Activated naive CD4-positive, alpha-beta T cell treated with anti-CD3 and anti-CD28 coated beads, Interleukin-2, amount 50 U/mL, for 24 hours (primary cell): ENCODE measurements around the gene ATP11B.
A peak's percentile ranks its signal among the peaks of the same experiment; 100 is the strongest.

Experiments used
- H3K27ac Mint-ChIP-seq: one replicate; pipeline ENCODE4 v1.8.0; 2021; ENCODE audit warnings: mild to moderate bottlenecking, mixed read lengths
- H3K27me3 Mint-ChIP-seq: one replicate; pipeline ENCODE4 v1.8.0; 2021; ENCODE audit warnings: mixed read lengths
- H3K36me3 Mint-ChIP-seq: one replicate; pipeline ENCODE4 v1.8.0; 2021; ENCODE audit warnings: mixed read lengths
- H3K4me1 Mint-ChIP-seq: one replicate; pipeline ENCODE4 v1.8.0; 2021; ENCODE audit warnings: mixed read lengths
- H3K4me3 Mint-ChIP-seq: one replicate; pipeline ENCODE4 v1.8.0; 2021; ENCODE audit warnings: mild to moderate bottlenecking, mixed read lengths
- H3K9me3 Mint-ChIP-seq: one replicate; pipeline ENCODE4 v1.8.0; 2021; ENCODE audit warnings: mixed read lengths

The ATP11B gene

DNA sequence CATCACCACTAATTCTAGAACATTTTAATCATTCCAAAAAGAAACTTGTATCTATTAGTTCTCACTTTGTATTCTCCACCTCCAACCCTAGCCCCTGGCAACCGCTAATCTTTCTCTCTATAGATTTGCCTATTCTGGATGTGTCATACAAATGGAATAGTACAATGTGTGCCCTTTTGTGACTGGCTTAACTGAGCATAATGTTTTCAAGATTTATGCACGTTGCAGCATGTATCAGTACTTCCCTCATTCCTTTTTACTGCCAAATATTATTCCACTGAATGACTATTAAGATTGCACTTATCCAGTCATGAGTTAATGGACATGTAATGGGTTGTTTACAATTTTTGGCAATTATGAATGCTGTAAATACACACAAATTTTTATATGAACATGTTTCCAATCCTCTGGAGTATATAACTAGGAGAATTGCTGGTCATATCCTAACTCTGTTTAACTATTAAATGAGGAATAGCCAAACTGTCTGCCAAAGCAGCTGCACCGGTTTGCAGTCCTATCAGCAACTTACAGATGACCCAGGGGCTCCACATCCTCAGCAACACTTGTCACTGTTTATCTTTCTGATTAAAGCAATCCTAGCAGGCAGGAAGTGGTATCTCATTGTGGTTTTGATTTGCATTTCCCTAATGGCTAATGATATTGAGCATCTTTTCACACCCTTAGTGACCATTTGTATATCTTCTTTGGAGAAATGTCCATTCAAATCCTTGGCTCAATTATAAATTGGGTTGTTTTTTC, 144.2 kb downstream of the ATP11B start:
- H3K27ac Mint-ChIP-seq = no peak overlapping the region
- H3K4me3 Mint-ChIP-seq = no peak overlapping the region

DNA sequence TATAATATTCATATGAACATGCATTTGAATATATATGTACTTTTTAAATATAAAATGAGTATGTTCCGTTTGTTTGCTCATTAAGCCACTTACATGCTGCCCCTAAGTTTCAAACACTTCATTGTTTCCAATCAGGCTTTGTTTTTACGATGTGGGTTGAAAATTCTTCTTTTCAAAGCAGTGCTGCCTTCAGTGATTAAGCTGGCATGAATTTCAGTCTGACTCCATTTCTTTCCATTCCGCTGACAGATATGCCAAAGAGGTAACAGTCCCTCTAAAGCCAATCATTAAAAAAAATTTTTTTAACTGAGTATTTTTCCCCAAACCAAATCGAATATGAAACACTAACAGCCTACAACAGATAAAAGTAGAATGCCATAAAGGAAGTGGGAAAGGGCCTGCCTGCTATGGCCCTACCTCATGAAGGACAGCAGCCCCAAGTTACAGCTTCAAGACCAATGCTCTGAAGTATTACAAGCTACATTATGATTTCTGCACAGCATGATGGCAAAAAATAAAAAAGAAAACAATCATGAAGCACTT, 147.0 kb downstream of the ATP11B start:
- Mint-ChIP-seq H3K9me3 (no peaks in the 10 kb centered on the region), H3K27me3 (no peaks in the 10 kb centered on the region), H3K27ac (peak overlapping the region; percentile 59), H3K36me3 (peaks cover 9% of the 10 kb centered on the region), H3K4me1 (peaks cover 26% of the 10 kb centered on the region), H3K4me3 (no peak overlapping the region)

More for the DNA sequence above, 144.2 kb downstream of the ATP11B start:
- peaks cover 26% of the 10 kb centered on the region for H3K4me1 Mint-ChIP-seq
- no peaks in the 10 kb centered on the region for H3K27me3 Mint-ChIP-seq
- peaks cover 9% of the 10 kb centered on the region for H3K36me3 Mint-ChIP-seq
- H3K9me3 Mint-ChIP-seq = no peaks in the 10 kb centered on the region

DNA sequence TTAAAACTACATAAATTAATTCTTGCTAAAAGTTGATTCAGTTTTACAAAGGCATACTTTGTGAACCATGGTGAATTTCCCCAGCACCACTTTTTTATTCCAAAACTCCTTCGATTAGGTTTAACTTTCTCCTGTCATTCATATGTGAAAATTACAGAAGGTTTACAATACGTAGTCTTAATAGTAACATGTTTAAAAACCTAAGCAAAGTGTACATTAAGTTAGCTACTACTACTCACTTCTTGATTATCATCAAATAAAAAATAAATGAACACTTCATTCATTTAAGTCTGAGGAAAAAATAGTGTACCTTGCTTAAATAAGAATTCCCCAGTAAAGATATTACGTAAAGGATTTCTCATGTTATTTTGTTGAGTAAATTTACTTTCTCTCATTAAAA, 148.4 kb downstream of the ATP11B start:
- Mint-ChIP-seq H3K36me3 (peaks cover 14% of the 10 kb centered on the region), H3K27me3 (no peaks in the 10 kb centered on the region), H3K4me1 (peaks cover 26% of the 10 kb centered on the region), H3K27ac (no peak overlapping the region), H3K9me3 (no peaks in the 10 kb centered on the region), H3K4me3 (no peak overlapping the region)

DNA sequence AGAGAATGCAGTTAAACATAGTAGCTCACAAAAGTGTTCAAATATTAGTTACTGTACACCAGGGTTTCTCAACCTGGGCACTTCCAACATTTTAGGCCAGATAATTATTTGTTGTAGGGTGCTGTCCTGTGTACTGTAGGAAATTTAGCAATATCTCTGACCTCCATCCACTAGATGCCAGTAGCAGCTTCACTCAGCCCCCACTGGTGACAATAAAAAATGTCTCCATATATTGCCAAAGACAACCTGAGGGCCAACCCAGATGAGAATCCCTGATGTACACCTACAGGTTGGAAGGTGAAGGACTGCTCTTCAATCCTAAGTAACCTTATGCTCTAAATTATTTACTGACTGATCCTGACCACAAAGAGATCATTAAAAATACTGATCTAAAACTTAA, 154.6 kb downstream of the ATP11B start:
- peaks cover 19% of the 10 kb centered on the region for H3K36me3 Mint-ChIP-seq
- no peak overlapping the region for H3K4me3 Mint-ChIP-seq
- peak overlapping the region; percentile 17 for H3K27ac Mint-ChIP-seq
- no peaks in the 10 kb centered on the region for H3K9me3 Mint-ChIP-seq
- no peaks in the 10 kb centered on the region for H3K27me3 Mint-ChIP-seq
- H3K4me1 Mint-ChIP-seq = peaks cover 3% of the 10 kb centered on the region

DNA sequence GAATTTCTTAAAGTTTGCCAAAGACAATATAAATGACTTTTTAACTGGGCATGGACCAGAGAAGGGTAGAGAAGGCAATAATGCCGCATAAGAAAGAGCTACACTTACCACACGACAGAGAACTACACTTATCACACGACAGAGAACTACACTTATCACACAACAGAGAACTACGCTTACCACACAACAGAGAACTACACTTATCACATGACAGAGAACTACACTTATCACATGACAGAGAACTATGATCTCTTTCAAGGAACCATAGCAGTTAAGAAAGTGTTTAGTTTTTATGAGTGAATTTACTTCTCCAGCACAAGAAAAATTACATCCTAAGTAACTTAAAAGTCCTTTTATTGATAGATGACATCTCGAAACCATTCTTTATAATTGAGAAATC, 155.0 kb downstream of the ATP11B start:
- Mint-ChIP-seq H3K9me3 (no peaks in the 10 kb centered on the region), H3K27me3 (no peaks in the 10 kb centered on the region), H3K4me3 (no peak overlapping the region), H3K4me1 (peaks cover 3% of the 10 kb centered on the region), H3K27ac (no peak overlapping the region), H3K36me3 (peaks cover 19% of the 10 kb centered on the region)

DNA sequence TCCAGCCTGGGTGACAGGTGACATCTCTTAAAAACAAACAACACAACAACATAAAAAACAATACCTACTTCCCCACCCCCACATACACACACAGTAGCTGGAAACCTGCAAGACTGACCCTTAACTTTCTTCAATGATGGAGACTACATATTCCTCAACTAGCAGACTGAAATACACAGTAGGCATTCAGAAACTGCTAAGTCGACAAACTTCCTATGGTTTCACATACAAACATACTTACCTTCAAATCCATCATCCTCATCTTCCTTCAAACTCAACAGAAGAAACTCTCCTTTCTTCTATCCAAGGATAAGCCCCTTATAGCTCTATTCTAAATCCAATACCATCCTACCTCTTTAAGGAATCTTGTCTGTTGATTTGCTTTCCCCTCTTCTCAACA, 156.4 kb downstream of the ATP11B start:
- Mint-ChIP-seq H3K4me1 (peaks cover 3% of the 10 kb centered on the region), H3K27me3 (no peaks in the 10 kb centered on the region), H3K9me3 (no peaks in the 10 kb centered on the region), H3K27ac (no peak overlapping the region), H3K4me3 (no peak overlapping the region), H3K36me3 (peaks cover 23% of the 10 kb centered on the region)

DNA sequence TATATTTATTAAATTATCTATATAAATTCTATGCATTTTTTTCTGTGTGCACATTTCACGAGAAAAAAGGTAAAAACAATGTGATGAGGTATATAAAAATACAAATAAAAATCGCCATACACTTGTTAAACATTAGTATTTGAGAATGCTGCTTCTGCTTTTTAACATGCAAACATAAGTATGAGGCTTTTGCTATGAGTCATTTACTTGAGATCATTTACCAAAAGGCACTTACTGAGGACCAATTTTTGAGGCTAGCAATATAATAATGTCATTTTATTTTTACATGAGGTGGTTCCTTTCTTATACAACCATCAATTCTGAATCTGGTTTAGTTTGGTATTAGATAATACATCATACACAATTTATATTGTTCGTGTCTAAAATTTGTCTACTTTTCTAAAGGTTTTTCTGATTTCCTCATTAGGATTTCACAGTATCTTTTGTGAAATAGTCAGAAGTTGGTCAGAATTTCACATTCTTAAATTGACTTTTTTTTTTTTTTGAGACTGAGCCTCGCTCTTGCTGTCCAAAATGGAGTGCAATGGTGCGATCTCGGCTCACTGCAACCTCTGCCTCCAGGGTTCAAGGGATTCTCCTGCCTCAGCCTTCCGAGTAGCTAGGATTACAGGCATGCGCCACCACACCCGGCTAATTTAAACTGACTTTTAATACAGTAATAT, 161.4 kb downstream of the ATP11B start:
- no peaks in the 10 kb centered on the region for H3K9me3 Mint-ChIP-seq
- H3K27me3 Mint-ChIP-seq = no peaks in the 10 kb centered on the region
- H3K27ac Mint-ChIP-seq = no peak overlapping the region
- peaks cover 7% of the 10 kb centered on the region for H3K4me1 Mint-ChIP-seq
- H3K36me3 Mint-ChIP-seq = peaks cover 23% of the 10 kb centered on the region
- no peak overlapping the region for H3K4me3 Mint-ChIP-seq

DNA sequence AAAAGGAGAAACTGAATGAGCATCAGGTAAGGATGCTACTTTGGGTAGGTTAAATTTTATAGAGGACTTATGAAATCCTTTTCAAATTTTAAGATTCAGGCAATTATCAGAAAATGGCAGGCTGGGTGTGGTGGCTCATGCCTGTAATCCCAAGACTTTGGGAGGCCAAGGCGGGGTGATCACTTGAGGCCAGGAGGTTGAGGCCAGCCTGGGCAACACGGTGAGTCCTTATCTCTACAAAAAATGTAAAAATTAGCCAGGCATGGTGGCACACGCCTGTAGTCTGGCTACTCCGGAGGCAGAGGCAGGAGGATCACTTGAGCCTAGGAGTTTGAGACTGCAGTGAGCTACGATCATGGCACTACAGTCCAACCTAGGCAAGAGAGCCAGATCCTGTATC, 163.9 kb downstream of the ATP11B start:
- peaks cover 16% of the 10 kb centered on the region for H3K36me3 Mint-ChIP-seq
- H3K4me1 Mint-ChIP-seq = peaks cover 7% of the 10 kb centered on the region
- H3K4me3 Mint-ChIP-seq = no peak overlapping the region
- H3K9me3 Mint-ChIP-seq = no peaks in the 10 kb centered on the region
- H3K27me3 Mint-ChIP-seq = no peaks in the 10 kb centered on the region
- H3K27ac Mint-ChIP-seq = no peak overlapping the region

DNA sequence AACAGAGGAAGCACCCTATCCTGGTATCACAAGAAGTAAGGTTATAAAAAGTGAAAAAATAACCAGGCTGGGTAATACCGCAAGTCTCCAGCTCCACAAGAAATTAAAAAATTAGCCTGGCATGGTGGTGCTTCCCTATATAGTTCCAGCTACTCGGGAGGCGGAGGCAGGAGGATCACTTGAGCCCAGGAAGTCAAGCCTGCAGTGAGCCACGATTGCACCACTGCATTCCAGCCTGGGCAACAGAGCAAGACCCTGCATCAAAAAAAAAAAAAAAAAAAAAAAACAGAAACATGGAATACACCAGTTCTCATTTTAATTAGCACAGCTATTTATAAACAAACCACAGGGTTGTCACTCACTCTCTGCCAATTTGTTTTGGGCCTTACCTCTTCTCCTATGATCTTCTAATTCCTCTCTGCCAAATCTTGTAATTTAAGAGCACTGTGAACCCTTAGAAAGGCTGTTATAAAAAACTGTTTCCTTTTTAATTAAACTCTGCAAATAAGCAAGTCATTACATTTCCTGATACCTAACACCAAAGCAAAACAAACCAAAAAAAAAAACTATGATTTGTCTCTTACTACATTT, 164.5 kb downstream of the ATP11B start:
- H3K27ac Mint-ChIP-seq = no peak overlapping the region
- peaks cover 14% of the 10 kb centered on the region for H3K36me3 Mint-ChIP-seq
- H3K4me1 Mint-ChIP-seq = peaks cover 5% of the 10 kb centered on the region
- no peak overlapping the region for H3K4me3 Mint-ChIP-seq
- H3K9me3 Mint-ChIP-seq = no peaks in the 10 kb centered on the region
- H3K27me3 Mint-ChIP-seq = no peaks in the 10 kb centered on the region

DNA sequence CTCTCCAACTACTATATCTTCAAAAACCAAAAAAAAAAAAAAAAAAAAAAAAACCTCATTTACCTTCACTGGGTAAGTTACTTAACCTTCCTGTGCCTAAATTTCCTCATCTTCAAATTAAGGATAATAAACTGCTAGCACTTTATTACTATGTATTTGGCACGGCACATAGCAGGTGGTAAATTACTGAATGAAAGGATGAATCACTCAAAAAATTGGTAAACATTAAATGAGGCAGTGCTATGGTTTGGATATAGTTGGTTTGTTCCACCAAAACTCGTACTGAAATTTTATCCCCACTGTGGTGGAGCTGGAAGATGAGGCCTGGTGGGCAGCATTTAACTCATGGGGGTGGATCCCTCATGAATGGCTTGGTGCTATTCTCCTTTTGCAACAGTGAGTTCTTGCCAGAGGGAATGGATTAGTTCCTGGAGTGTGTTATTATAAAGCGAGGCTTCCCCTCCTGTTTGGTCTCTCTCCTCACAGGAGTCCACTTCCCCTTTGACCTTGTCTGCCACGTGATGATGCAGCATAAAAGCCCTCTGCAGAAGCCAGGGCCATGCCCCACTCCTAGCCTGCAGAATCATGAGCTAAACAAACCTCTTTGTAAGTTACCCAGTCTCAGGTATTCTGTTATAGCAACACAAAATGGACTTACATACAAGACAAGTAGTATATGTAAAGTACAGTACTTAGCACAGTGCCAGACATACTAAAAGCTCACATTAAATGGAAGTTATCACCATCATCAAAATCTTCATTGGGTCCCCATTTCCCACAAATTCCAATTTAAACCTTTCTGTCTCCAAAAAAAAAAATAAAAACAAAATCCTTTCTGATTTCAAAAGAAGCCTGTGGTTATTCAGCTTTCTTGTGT, 166.4 kb downstream of the ATP11B start:
- H3K4me1 Mint-ChIP-seq = peaks cover 3% of the 10 kb centered on the region
- no peak overlapping the region for H3K27ac Mint-ChIP-seq
- no peaks in the 10 kb centered on the region for H3K9me3 Mint-ChIP-seq
- H3K4me3 Mint-ChIP-seq = no peak overlapping the region
- H3K27me3 Mint-ChIP-seq = no peaks in the 10 kb centered on the region
- peaks cover 10% of the 10 kb centered on the region for H3K36me3 Mint-ChIP-seq

DNA sequence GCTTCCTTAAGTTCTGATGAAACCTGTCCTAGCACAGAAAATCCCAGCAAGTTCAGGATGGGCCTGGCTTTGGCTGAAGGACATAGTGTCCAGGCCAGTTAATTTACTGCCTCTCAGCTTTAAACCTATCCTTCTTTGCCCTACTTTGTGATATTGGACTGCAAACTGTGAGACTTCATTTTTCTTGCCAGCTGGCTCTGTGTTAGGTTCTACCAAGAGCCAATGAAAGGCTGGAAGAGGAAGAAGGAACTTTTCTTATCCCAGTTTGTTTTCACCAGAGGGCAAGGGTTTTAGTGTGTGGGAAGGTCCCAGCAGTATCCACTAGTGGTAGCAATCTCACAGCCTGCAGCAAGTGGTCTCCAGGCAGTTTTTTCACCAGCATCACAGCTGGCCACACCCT, 168.9 kb downstream of the ATP11B start:
- Mint-ChIP-seq H3K9me3 (no peaks in the 10 kb centered on the region), H3K27ac (no peak overlapping the region), H3K36me3 (peaks cover 9% of the 10 kb centered on the region)

DNA sequence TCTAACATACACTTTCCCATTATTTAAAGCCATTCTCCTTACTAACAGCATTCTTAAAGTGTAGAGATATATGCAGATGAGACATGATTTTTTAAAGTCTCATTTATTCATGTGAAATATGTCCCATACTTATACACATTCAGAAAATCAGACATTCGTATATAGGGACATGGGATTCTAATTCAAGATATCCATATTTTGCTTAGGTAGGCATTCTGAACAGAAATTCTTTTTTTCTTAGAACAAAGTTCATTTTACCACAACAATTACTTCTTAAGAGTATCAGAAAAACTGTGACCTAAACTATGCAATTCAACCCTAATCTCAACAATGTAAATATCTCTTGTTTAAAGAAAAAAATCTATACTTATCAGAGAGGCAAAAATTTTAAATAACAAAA, 170.9 kb downstream of the ATP11B start:
- Mint-ChIP-seq H3K36me3 (peaks cover 7% of the 10 kb centered on the region), H3K27me3 (no peaks in the 10 kb centered on the region), H3K9me3 (no peaks in the 10 kb centered on the region), H3K27ac (no peak overlapping the region), H3K4me1 (peaks cover 42% of the 10 kb centered on the region), H3K4me3 (no peak overlapping the region)

More for the DNA sequence above, 168.9 kb downstream of the ATP11B start:
- H3K4me1 Mint-ChIP-seq = peaks cover 23% of the 10 kb centered on the region
- H3K27me3 Mint-ChIP-seq = no peaks in the 10 kb centered on the region
- H3K4me3 Mint-ChIP-seq = no peak overlapping the region

DNA sequence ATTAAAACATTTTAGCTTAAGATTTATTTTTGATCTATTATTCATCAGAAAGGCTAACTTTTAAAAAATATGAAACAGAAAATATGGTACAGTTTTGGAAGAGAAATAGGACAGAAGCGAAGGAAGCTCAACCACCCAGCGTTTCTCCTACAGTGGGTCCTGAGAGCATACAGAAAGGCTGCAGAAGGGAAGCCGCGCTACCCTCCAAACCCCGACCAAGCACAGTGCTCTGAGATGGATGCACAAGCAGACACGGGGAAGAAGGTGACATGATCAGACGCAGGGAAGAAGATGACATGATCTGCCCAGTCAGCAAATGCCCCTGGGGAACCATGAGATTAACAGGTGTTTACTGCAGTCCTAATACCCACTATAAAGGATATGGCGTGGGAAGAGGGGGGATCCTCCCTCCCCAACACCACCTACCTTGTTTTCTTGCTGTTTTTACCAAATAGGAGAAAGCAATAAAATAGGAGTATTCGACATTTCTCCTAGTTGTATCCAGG, 172.6 kb downstream of the ATP11B start:
- H3K4me1 Mint-ChIP-seq = peaks cover 54% of the 10 kb centered on the region
- H3K9me3 Mint-ChIP-seq = no peaks in the 10 kb centered on the region
- H3K4me3 Mint-ChIP-seq = no peak overlapping the region

DNA sequence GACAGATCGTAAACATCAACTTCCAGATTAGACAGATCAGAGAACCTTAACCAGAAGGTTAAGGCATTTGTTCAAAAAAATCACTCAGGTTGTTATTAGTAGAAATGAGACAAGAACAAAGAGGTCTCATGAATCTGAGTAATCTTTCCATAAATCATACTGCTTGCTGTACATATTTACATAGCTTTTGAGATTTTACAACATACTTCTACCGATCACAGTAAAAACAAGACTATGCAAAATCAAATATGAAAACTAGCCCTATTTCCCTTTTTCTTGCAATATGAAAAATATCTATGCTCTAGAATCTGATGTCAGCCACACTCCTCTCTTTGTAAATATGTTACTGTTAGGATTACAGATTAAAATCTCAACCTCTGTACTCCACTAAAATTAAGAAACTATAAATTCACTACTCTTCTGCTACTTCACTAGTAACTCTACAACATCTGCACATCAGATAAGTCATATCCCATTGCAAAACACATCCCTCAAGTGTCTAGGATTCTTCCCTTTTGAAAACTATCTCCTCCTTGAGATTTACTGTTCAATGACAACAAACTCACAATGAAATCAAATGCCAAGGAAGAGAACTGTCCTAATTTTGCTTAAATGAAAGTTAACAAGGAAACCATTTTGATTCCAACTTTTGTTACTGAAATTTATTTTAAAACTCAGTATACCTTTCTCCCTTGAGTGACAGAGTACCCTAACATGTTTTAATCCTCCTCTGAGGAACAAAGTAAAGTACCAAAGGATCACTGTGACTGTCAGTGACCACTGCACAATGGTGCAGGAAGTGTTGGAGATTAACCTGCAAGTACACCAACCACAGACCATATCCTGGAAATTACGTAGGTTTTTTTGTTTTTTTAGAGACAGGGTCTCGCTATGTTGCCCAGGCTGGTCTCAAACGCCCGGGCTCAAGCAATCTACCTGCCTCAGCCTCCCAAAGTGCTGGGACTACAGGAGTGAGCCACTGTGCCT, 174.2 kb downstream of the ATP11B start:
- Mint-ChIP-seq H3K36me3 (peaks cover 8% of the 10 kb centered on the region), H3K4me1 (peaks cover 67% of the 10 kb centered on the region), H3K27me3 (no peaks in the 10 kb centered on the region), H3K9me3 (no peaks in the 10 kb centered on the region), H3K27ac (peak overlapping the region; percentile 73), H3K4me3 (peak overlapping the region; percentile 74)

More for the DNA sequence above, 172.6 kb downstream of the ATP11B start:
- Mint-ChIP-seq H3K27ac (peak overlapping the region; percentile 51), H3K36me3 (peaks cover 7% of the 10 kb centered on the region), H3K27me3 (no peaks in the 10 kb centered on the region)
